ENCODE results near the gene TMEM255A. TPM values are rescaled to one million over a fixed set of nuclear protein-coding genes. Genes with fewer than 3 reads are reported as not detected.
A peak's percentile ranks its signal among the peaks of the same experiment; 100 is the strongest.

Gene TMEM255A
- total and polyA plus RNA-seq, 2 donors (not counting 1 experiment from before 2014, with no cell fraction given) = 0.06 to 0.25 TPM

GRCh38 chrX:120302434-120302833, 8.8 kb downstream of the TMEM255A start:
- POLR2A ChIA-PET = no interaction called here

More at GRCh38 chrX:120302434-120302833, 8.8 kb downstream of the TMEM255A start:
- no peaks in the 10 kb centered on the region for H3K36me3 ChIP-seq (replicated peaks in 1 of 2; ENCODE audit: control extremely low read depth in 1 of 2, control insufficient read depth in 1 of 2, extremely low read depth in 1 of 2, insufficient read depth in 2 of 2, low read length in 1 of 2)
- TF ChIP-seq EZH2 (IDR thresholded peaks at IDR 0.05; ENCODE audit: borderline replicate concordance, insufficient read depth, low read depth, low read length, poor library complexity, severe bottlenecking) (no peak), CTCF (IDR thresholded peaks at IDR 0.05) (no peak)
- peak overlapping the region; percentile 55 for H2AFZ ChIP-seq (ENCODE audit: insufficient read depth, low read depth, low read length, poor library complexity, severe bottlenecking)
- CTCF ChIA-PET = interaction anchor here (0.7 to 2.0 kb wide), 4 partner anchors 9 to 150 kb away, joined by 3 to 11 read pairs (median 4); partner anchors contain the start of gene ZBTB33
- Mint-ChIP-seq H3K4me3 (peak overlapping the region; percentile 76), H3K27me3 (no peaks in the 10 kb centered on the region), H3K27ac (peak overlapping the region; percentile 86), H3K9me3 (ENCODE audit: insufficient read depth) (no peaks in the 10 kb centered on the region), H3K4me1 (peaks cover 31% of the 10 kb centered on the region)
- H3K79me2 ChIP-seq (ENCODE audit: control insufficient read depth, insufficient read depth, low read length) = no peaks in the 10 kb centered on the region
- peak overlapping the region; percentile 22 to 46 for H3K27ac ChIP-seq (ENCODE audit: low read length in 2 of 2)
- H3K4me1 ChIP-seq (ENCODE audit: control insufficient read depth in 2 of 2, insufficient read depth in 2 of 2, low read length in 2 of 2) = peaks cover 27 to 37% of the 10 kb centered on the region in 2 donors
- peak; percentile 98 for ATAC-seq (ENCODE audit: low read depth)
- no peaks in the 10 kb centered on the region for H3K27me3 ChIP-seq (replicated peaks in 1 of 4; ENCODE audit: control extremely low read depth in 1 of 4, control insufficient read depth in 3 of 4, insufficient read depth in 4 of 4, low read length in 3 of 4)
- H4K20me1 ChIP-seq (ENCODE audit: control insufficient read depth, insufficient read depth, low read length, poor library complexity, severe bottlenecking) = no peaks in the 10 kb centered on the region
- H3K4me3 ChIP-seq (ENCODE audit: control extremely low read depth in 1 of 5, extremely low read depth in 1 of 5, insufficient read depth in 1 of 5, low read depth in 2 of 5, low read length in 4 of 5) = peak overlapping the region in 2 of 5 experiments; percentile 7 to 40
- intact Hi-C loops (cut with micrococcal nuclease) = loop anchor here (10.0 kb wide), 1 partner anchor 172 kb away; no protein-coding TSS in a partner anchor
- peak overlapping the region; percentile 26 for H3K9ac ChIP-seq (ENCODE audit: low read length)
- WGBS (ENCODE audit: insufficient coverage) = 0% methylated on average over 1 of the region's 4 CpGs
- no peaks in the 10 kb centered on the region for H3K9me3 ChIP-seq (ENCODE audit: control extremely low read depth in 1 of 3, control insufficient read depth in 2 of 3, insufficient read depth in 1 of 3, low read length in 2 of 3)
- DNase-seq = peak; percentile 73
- peak overlapping the region; percentile 66 for H3K4me2 ChIP-seq (replicated peaks; ENCODE audit: low read depth, low read length, poor library complexity, severe bottlenecking)
